Ascending aorta (tissue), 2 donors: ENCODE data around the gene PPP2R5A. TPM values are rescaled to one million over a fixed set of nuclear protein-coding genes. Genes with fewer than 3 reads are reported as not detected.

Source experiments
- DNase-seq, 2 donors: peaks; one replicate each; pipeline ENCODE4 v3.0.0-alpha.2; 2019; ENCODE audit warnings: low spot score in 2 of 2
- H3K27ac ChIP-seq, 2 donors: fragments of 200-600 bp; sonication (generic); one replicate each; pipeline ENCODE4 v1.5.1; 2016 to 2017; ENCODE audit warnings: mild to moderate bottlenecking in 1 of 2
- H3K27me3 ChIP-seq: fragments of 200-600 bp; sonication (generic); one replicate; pipeline ENCODE4 v1.5.1; 2017
- H3K36me3 ChIP-seq, 2 donors: fragments of 200-600 bp; sonication (generic); one replicate each; pipeline ENCODE4 v1.5.1; 2016
- H3K4me1 ChIP-seq, 2 donors: fragments of 200-600 bp; sonication (generic); one replicate each; pipeline ENCODE4 v1.5.1; 2016 to 2017; ENCODE audit warnings: mild to moderate bottlenecking in 1 of 2
- H3K4me3 ChIP-seq, 2 donors: fragments of 200-600 bp; sonication (generic); one replicate each; pipeline ENCODE4 v1.5.1; 2016 to 2017; ENCODE audit warnings: mild to moderate bottlenecking in 1 of 2
- H3K9me3 ChIP-seq, 2 donors: fragments of 200-600 bp; sonication (generic); one replicate each; pipeline ENCODE4 v1.5.1; 2016
- CTCF ChIP-seq, 3 experiments: fragments of 200-600 bp in 2 of 3; fragments of 450-650 bp in 1 of 3; sonication (generic) in 2 of 3; IDR thresholded peaks; one replicate each; pipeline ENCODE4 v1.5.1; 2016 to 2019; ENCODE audit warnings: antibody characterized with exemption in 3 of 3, mild to moderate bottlenecking in 1 of 3, moderate library complexity in 1 of 3
- intact Hi-C: fragments of 100-400 bp; cut with DNase I; formaldehyde crosslinking; loops from one replicate; pipeline ENCODE4 v1.15.1; 2023
- total RNA-seq: library from RNA; depleted of rRNA; stranded (reverse); fragments of >200 nt; gene quantifications from one replicate; pipeline ENCODE4 v1.1.0, GENCODE V29; 2016

PPP2R5A gene
- total RNA-seq, 1 donor from 2014 or later, result 64.7 TPM

GRCh38 chr1:212257157-212257556 is 28.1 kb upstream of the PPP2R5A start:
- intact Hi-C loops, result no loop called here
- Histone ChIP-seq H3K27me3 (no peaks in the 10 kb centered on the region), H3K4me1 (no peaks in the 10 kb centered on the region), H3K4me3 (no peak overlapping the region), H3K9me3 (no peaks in the 10 kb centered on the region), H3K36me3 (no peaks in the 10 kb centered on the region), H3K27ac (no peak overlapping the region)
- TF ChIP-seq CTCF (IDR thresholded peaks at IDR 0.05), result no peak
- DNase-seq, result no peak

- H3K4me1 ChIP-seq, result no peaks in the 10 kb centered on the region
- no peak for DNase-seq
- H3K4me3 ChIP-seq, result no peak overlapping the region
- no peak for TF ChIP-seq CTCF (IDR thresholded peaks at IDR 0.05)
- intact Hi-C loops, result no loop called here
- H3K36me3 ChIP-seq, result no peaks in the 10 kb centered on the region
- H3K27ac ChIP-seq, result no peak overlapping the region
- H3K9me3 ChIP-seq, result no peaks in the 10 kb centered on the region
- H3K27me3 ChIP-seq, result no peaks in the 10 kb centered on the region
Measured at GRCh38 chr1:212259693-212260480, 25.3 kb upstream of the PPP2R5A start.

- no peak for TF ChIP-seq CTCF (IDR thresholded peaks at IDR 0.05)
- no peak for DNase-seq
- intact Hi-C loops, result no loop called here
- no peaks in the 10 kb centered on the region for H3K4me1 ChIP-seq
- H3K27ac ChIP-seq, result no peak overlapping the region
- no peaks in the 10 kb centered on the region for H3K9me3 ChIP-seq
- no peaks in the 10 kb centered on the region for H3K36me3 ChIP-seq
- no peaks in the 10 kb centered on the region for H3K27me3 ChIP-seq
- H3K4me3 ChIP-seq, result no peak overlapping the region
Measured at GRCh38 chr1:212260557-212261355, 24.5 kb upstream of the PPP2R5A start.

- H3K9me3 ChIP-seq, result no peaks in the 10 kb centered on the region
- H3K27ac ChIP-seq, result no peak overlapping the region
- H3K36me3 ChIP-seq, result no peaks in the 10 kb centered on the region
- no peaks in the 10 kb centered on the region for H3K4me1 ChIP-seq
- DNase-seq, result no peak
- intact Hi-C loops, result no loop called here
- no peak overlapping the region for H3K4me3 ChIP-seq
- no peaks in the 10 kb centered on the region for H3K27me3 ChIP-seq
- TF ChIP-seq CTCF (IDR thresholded peaks at IDR 0.05), result no peak
Measured at GRCh38 chr1:212261361-212261929, 23.8 kb upstream of the PPP2R5A start.

GRCh38 chr1:212267017-212267416 is 18.2 kb upstream of the PPP2R5A start:
- no peaks in the 10 kb centered on the region for H3K36me3 ChIP-seq
- TF ChIP-seq CTCF (IDR thresholded peaks at IDR 0.05), result no peak
- intact Hi-C loops, result no loop called here
- H3K27me3 ChIP-seq, result no peaks in the 10 kb centered on the region
- H3K4me1 ChIP-seq, result no peaks in the 10 kb centered on the region
- no peak overlapping the region for H3K4me3 ChIP-seq
- DNase-seq, result no peak
- H3K9me3 ChIP-seq, result no peaks in the 10 kb centered on the region
- H3K27ac ChIP-seq, result no peak overlapping the region
